ENCODE results near the gene AGMAT. TPM values are rescaled to one million over a fixed set of nuclear protein-coding genes. Genes with fewer than 3 reads are reported as not detected.

Gene AGMAT
- total and polyA plus RNA-seq, 2 of the 8 experiments (the other 6 are each of a cell fraction or from before 2014, with no cell fraction given), result 3.7 to 5.8 TPM

DNA sequence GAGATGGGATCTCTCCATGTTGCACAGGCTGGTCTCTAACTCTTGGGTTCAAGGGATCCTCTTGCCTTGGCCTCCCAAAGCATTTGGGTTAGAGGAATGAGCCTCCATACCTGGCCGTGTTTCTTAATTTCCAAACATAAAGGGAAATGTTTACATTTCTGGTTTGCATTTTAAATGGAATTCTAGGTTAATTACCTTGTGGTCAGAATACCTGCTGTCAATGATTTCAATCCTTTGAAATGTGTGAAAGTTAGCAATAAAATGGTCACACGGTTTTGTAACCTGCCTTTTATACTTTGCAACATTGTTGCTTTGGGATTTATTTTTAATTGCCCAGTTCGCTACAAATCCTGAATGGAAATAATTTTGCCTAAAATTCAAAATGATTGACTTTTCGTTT is 26.3 kb downstream of the AGMAT start:
- POLR2A ChIA-PET (ENCODE audit: partially characterized antibody), result interaction anchor here (1.1 kb wide), 1 partner anchor 50 kb away, joined by 3 read pairs; no protein-coding TSS in a partner anchor
- H3K23ac ChIP-seq (ENCODE audit: insufficient read length), result no peak overlapping the region
- no peak overlapping the region for H2AFZ ChIP-seq (ENCODE audit: low read length)
- no peaks in the 10 kb centered on the region for H4K20me1 ChIP-seq (replicated peaks in 1 of 2; ENCODE audit: control insufficient read depth in 1 of 2, insufficient read depth in 2 of 2, low read length in 2 of 2)
- H2BK5ac ChIP-seq (ENCODE audit: low read depth, low read length), result no peak overlapping the region
- WGBS, 2 experiments (ENCODE audit: extremely low coverage in 1 of 2, insufficient coverage in 1 of 2, insufficient read length in 1 of 2, insufficient replicate concordance in 2 of 2, low coverage in 1 of 2, low lambda C conversion rate in 2 of 2, missing lambda C conversion rate in 1 of 2), result 89% methylated on average over 4 of the region's 4 CpGs; no CpG with 5 or more reads in 1 of the 2 experiments
- FAIRE-seq (no peak), DNase-seq (ENCODE audit: low read depth in 1 of 2, low spot score in 2 of 2) (no peak)
- H2BK120ac ChIP-seq (replicated peaks; ENCODE audit: low read depth, low read length), result no peak overlapping the region
- H4K91ac ChIP-seq (replicated peaks; ENCODE audit: insufficient read length, low read length), result no peak overlapping the region
- no peak overlapping the region for H4K8ac ChIP-seq (ENCODE audit: extremely low read depth, insufficient read depth, low read length)
- no peak overlapping the region for H3K4me2 ChIP-seq (ENCODE audit: insufficient read depth in 1 of 2, low read depth in 2 of 2, low read length in 2 of 2)
- H4K5ac ChIP-seq (ENCODE audit: insufficient read length, low read depth, low read length), result no peak overlapping the region
- H2BK12ac ChIP-seq (ENCODE audit: low read depth, low read length), result no peak overlapping the region
- no peaks in the 10 kb centered on the region for H3K23me2 ChIP-seq (ENCODE audit: low read depth, low read length)
- no peaks in the 10 kb centered on the region for H3K79me1 ChIP-seq (ENCODE audit: low read depth, low read length)
- H2BK20ac ChIP-seq (ENCODE audit: low read length), result no peak overlapping the region
- H3K14ac ChIP-seq (ENCODE audit: insufficient read length), result no peak overlapping the region
- H3K27ac ChIP-seq (ENCODE audit: low read depth, low read length), result no peak overlapping the region
- no peaks in the 10 kb centered on the region for H3K27me3 ChIP-seq (replicated peaks in 1 of 4; ENCODE audit: control insufficient read depth in 3 of 4, extremely low read depth in 1 of 4, insufficient read depth in 3 of 4, low read length in 3 of 4)
- no peak overlapping the region for H3K9ac ChIP-seq (replicated peaks in 1 of 4; ENCODE audit: extremely low read depth in 1 of 4, low read depth in 3 of 4, low read length in 3 of 4)
- H3K4ac ChIP-seq (replicated peaks; ENCODE audit: insufficient read length, low read depth, low read length), result no peak overlapping the region
- H3K79me2 ChIP-seq (ENCODE audit: control insufficient read depth in 1 of 2, insufficient read depth in 2 of 2, low read length in 2 of 2), result no peaks in the 10 kb centered on the region
- no peaks in the 10 kb centered on the region for H3K4me1 ChIP-seq (replicated peaks in 1 of 4; ENCODE audit: control insufficient read depth in 3 of 4, insufficient read depth in 4 of 4, low read length in 3 of 4)
- H2AK5ac ChIP-seq (ENCODE audit: low read depth, low read length), result no peak overlapping the region
- CTCF ChIA-PET (ENCODE audit: partially characterized antibody), result no interaction called here
- no peak overlapping the region for H3K4me3 ChIP-seq (ENCODE audit: extremely low read depth in 1 of 4, insufficient read depth in 2 of 4, low read depth in 3 of 4, low read length in 4 of 4)
- H3K9me3 ChIP-seq (ENCODE audit: insufficient read depth in 2 of 2, low read depth in 1 of 2, low read length in 1 of 2), result no peaks in the 10 kb centered on the region
- no peak overlapping the region for H3K56ac ChIP-seq (replicated peaks; ENCODE audit: insufficient read length, low read depth, low read length)
- H3K36me3 ChIP-seq (ENCODE audit: control insufficient read depth in 2 of 4, insufficient read depth in 4 of 4, low read length in 3 of 4), result peaks cover 0 to 32% (median 16%) of the 10 kb centered on the region in 4 experiments; a peak in 5 of 8 replicates
- no peak overlapping the region for H2BK15ac ChIP-seq (ENCODE audit: low read length)
- no peak overlapping the region for H3K18ac ChIP-seq (ENCODE audit: extremely low read depth, low read length)
- TF ChIP-seq PHF8 (conservative IDR thresholded peaks at IDR 0.05; ENCODE audit: low read depth, low read length) (no peak), POLR2AphosphoS5 (IDR thresholded peaks at IDR 0.05; ENCODE audit: low read depth, low read length) (no peak), MAFK (IDR thresholded peaks at IDR 0.05; ENCODE audit: low read depth, low read length) (no peak), EP300 (IDR thresholded peaks at IDR 0.05; ENCODE audit: borderline replicate concordance in 1 of 2, low read depth in 2 of 2, low read length in 2 of 2) (no peak), SIX5 (IDR thresholded peaks at IDR 0.05; ENCODE audit: low read depth, low read length) (no peak), BACH1 (IDR thresholded peaks at IDR 0.05; ENCODE audit: low read length) (no peak), SP1 (IDR thresholded peaks at IDR 0.05; ENCODE audit: low read depth, low read length) (no peak), TAF1 (IDR thresholded peaks at IDR 0.05; ENCODE audit: low read depth, low read length) (no peak), RNF2 (IDR thresholded peaks at IDR 0.05; ENCODE audit: borderline replicate concordance, low read depth, low read length, missing control alignments, poor library complexity, severe bottlenecking) (no peak), POLR2A (IDR thresholded peaks at IDR 0.05; ENCODE audit: control extremely low read depth in 1 of 2, low read depth in 2 of 2, low read length in 2 of 2) (no peak), RAD21 (IDR thresholded peaks at IDR 0.05 in 1 of 2, conservative IDR thresholded peaks at IDR 0.05 in 1 of 2; ENCODE audit: low read depth in 2 of 2, low read length in 2 of 2) (no peak), SP4 (IDR thresholded peaks at IDR 0.05; ENCODE audit: low read length) (no peak)
- TF ChIP-seq, protein P1, sequence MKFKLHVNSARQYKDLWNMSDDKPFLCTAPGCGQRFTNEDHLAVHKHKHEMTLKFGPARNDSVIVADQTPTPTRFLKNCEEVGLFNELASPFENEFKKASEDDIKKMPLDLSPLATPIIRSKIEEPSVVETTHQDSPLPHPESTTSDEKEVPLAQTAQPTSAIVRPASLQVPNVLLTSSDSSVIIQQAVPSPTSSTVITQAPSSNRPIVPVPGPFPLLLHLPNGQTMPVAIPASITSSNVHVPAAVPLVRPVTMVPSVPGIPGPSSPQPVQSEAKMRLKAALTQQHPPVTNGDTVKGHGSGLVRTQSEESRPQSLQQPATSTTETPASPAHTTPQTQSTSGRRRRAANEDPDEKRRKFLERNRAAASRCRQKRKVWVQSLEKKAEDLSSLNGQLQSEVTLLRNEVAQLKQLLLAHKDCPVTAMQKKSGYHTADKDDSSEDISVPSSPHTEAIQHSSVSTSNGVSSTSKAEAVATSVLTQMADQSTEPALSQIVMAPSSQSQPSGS (IDR thresholded peaks at IDR 0.05; ENCODE audit: low read length), result no peak
